Common myeloid progenitor, CD34-positive (primary cell): ENCODE results near the gene CASP9.
"Not testable (repeated sequence)": the region's sequence is repeated elsewhere in the genome, so short reads cannot be mapped to it uniquely, and the experiment has no call there.

Experiments used
- CTCF ChIA-PET: fragments of 350-600 bp; sonication (Branson Sonifier 250); formaldehyde crosslinking; loops from one replicate; lab custom pipeline; 2021; ENCODE audit warnings: antibody characterized with exemption; lab: Charles Lee
- POLR2A ChIA-PET: fragments of 350-600 bp; sonication (Branson Sonifier 250); formaldehyde crosslinking; loops from one replicate; lab custom pipeline; 2021; ENCODE audit warnings: antibody characterized with exemption; lab: Charles Lee
- DNase-seq, 3 donors: peaks; one replicate each; pipeline versions ENCODE4 v3.0.0 to v3.0.0-alpha.2; 2013
- H3K27ac ChIP-seq, 2 experiments: 1 replicate in 1 of 2; 2 replicates in 1 of 2; pipeline ENCODE4 v1.7.0; 2013; ENCODE audit warnings: inconsistent platforms in 2 of 2, low read length in 2 of 2, mild to moderate bottlenecking in 2 of 2, low read depth in 1 of 2, moderate library complexity in 1 of 2; ENCODE audit not compliant: severe bottlenecking in 2 of 2, insufficient read depth in 1 of 2, poor library complexity in 1 of 2
- H3K27me3 ChIP-seq, 5 experiments: replicated peaks in 2 of 5; 1 replicate in 3 of 5; 2 replicates in 2 of 5; pipeline versions ENCODE4 v1.6.1 to v1.7.0; 2013; ENCODE audit warnings: low read length in 4 of 5, mild to moderate bottlenecking in 2 of 5, moderate library complexity in 2 of 5, inconsistent platforms in 1 of 5; ENCODE audit not compliant: insufficient read depth in 5 of 5, control insufficient read depth in 4 of 5
- H3K36me3 ChIP-seq, 4 experiments: 1 replicate in 2 of 4; 2 replicates in 2 of 4; pipeline versions ENCODE4 v1.6.1 to v1.7.0; 2013; ENCODE audit warnings: low read length in 3 of 4, control low read depth in 1 of 4, mild to moderate bottlenecking in 1 of 4; ENCODE audit not compliant: control insufficient read depth in 4 of 4, insufficient read depth in 4 of 4
- H3K4me1 ChIP-seq, 4 experiments: 1 replicate in 3 of 4; 2 replicates in 1 of 4; pipeline versions ENCODE4 v1.6.1 to v1.7.1; 2013; ENCODE audit warnings: low read length in 3 of 4, mild to moderate bottlenecking in 3 of 4, control low read depth in 1 of 4, inconsistent platforms in 1 of 4, moderate library complexity in 1 of 4; ENCODE audit not compliant: control insufficient read depth in 4 of 4, insufficient read depth in 4 of 4; ENCODE audit errors: control extremely low read depth in 1 of 4
- H3K4me3 ChIP-seq, 7 experiments: 1 replicate in 4 of 7; 2 replicates in 3 of 7; pipeline versions ENCODE4 v1.5.1 to v1.7.0; 2013; ENCODE audit warnings: mild to moderate bottlenecking in 7 of 7, low read length in 6 of 7, moderate library complexity in 6 of 7, inconsistent platforms in 2 of 7, low read depth in 2 of 7, control low read depth in 1 of 7; ENCODE audit not compliant: insufficient read depth in 4 of 7, control insufficient read depth in 1 of 7; ENCODE audit errors: extremely low read depth in 1 of 7
- H3K9me3 ChIP-seq, 5 experiments: 1 replicate in 4 of 5; 2 replicates in 1 of 5; pipeline versions ENCODE4 v1.6.1 to v1.7.1; 2013; ENCODE audit warnings: low read length in 4 of 5, mild to moderate bottlenecking in 2 of 5, inconsistent platforms in 1 of 5, low read depth in 1 of 5, moderate library complexity in 1 of 5; ENCODE audit not compliant: control insufficient read depth in 4 of 5, insufficient read depth in 2 of 5; ENCODE audit errors: control extremely low read depth in 1 of 5
- WGBS: methylation state at CpG from one replicate; pipeline ENCODE4 v1.1.5; 2013; ENCODE audit not compliant: insufficient coverage; 5-methylcytosine and 5-hydroxymethylcytosine counted together

The CASP9 gene

GRCh38 chr1:15504436-15504835 lies 19.6 kb downstream of the CASP9 start:
- H3K4me1 ChIP-seq, result peaks cover 0 to 2% (median 0%) of the 10 kb centered on the region in 4 experiments
- H3K36me3 ChIP-seq, result peaks cover 0 to 42% (median 12%) of the 10 kb centered on the region in 4 experiments
- ChIA-PET POLR2A (no interaction called here), CTCF (interaction anchor here (1.0 to 1.2 kb wide), 2 partner anchors 8 to 53 kb away, joined by 3 read pairs; no protein-coding TSS in a partner anchor)
- DNase-seq, result no peak
- no peak overlapping the region for H3K4me3 ChIP-seq
- no peaks in the 10 kb centered on the region for H3K27me3 ChIP-seq
- WGBS, result 98% methylated on average over 4 of the region's 4 CpGs
- no peaks in the 10 kb centered on the region for H3K9me3 ChIP-seq
- no peak overlapping the region for H3K27ac ChIP-seq

GRCh38 chr1:15501208-15502032 lies 22.6 kb downstream of the CASP9 start:
- H3K27ac ChIP-seq, result no peak overlapping the region
- no peaks in the 10 kb centered on the region for H3K27me3 ChIP-seq
- WGBS, result 42% methylated on average over 11 of the region's 17 CpGs
- peak; percentile 50 to 76 (median 72) for DNase-seq
- POLR2A ChIA-PET, result no interaction called here
- H3K9me3 ChIP-seq, result no peaks in the 10 kb centered on the region
- H3K36me3 ChIP-seq, result peaks cover 0 to 36% (median 10%) of the 10 kb centered on the region in 4 experiments
- CTCF ChIA-PET, result interaction anchor here (0.9 to 1.3 kb wide), 4 partner anchors 9 to 179 kb away, joined by 3 to 5 read pairs (median 3); no protein-coding TSS in a partner anchor
- H3K4me3 ChIP-seq, result no peak overlapping the region
- H3K4me1 ChIP-seq, result no peaks in the 10 kb centered on the region

GRCh38 chr1:15500184-15501178 lies 23.5 kb downstream of the CASP9 start:
- Histone ChIP-seq H3K4me1 (no peaks in the 10 kb centered on the region), H3K27me3 (no peaks in the 10 kb centered on the region), H3K27ac (no peak overlapping the region), H3K36me3 (peaks cover 0 to 31% (median 9%) of the 10 kb centered on the region in 4 experiments), H3K9me3 (no peaks in the 10 kb centered on the region), H3K4me3 (no peak overlapping the region)
- CTCF ChIA-PET, result interaction anchor here (0.6 to 1.3 kb wide), 5 partner anchors 15 to 1104 kb away, joined by 3 to 6 read pairs (median 4); no protein-coding TSS in a partner anchor
- WGBS, result 95% methylated on average over 14 of the region's 19 CpGs
- DNase-seq, result no peak
- POLR2A ChIA-PET, result no interaction called here

GRCh38 chr1:15493869-15494390 lies 30.1 kb downstream of the CASP9 start:
- CTCF ChIA-PET, result interaction anchor here (0.6 kb wide), 1 partner anchor 252 kb away, joined by 4 read pairs; no protein-coding TSS in a partner anchor
- no peak overlapping the region for H3K4me3 ChIP-seq
- H3K27ac ChIP-seq, result no peak overlapping the region
- DNase-seq, result no peak
- H3K4me1 ChIP-seq, result no peaks in the 10 kb centered on the region
- POLR2A ChIA-PET, result no interaction called here
- H3K27me3 ChIP-seq, result no peaks in the 10 kb centered on the region
- peaks cover 6 to 26% (median 10%) of the 10 kb centered on the region in 4 experiments for H3K36me3 ChIP-seq
- no peaks in the 10 kb centered on the region for H3K9me3 ChIP-seq
- WGBS, result 98% methylated on average over 5 of the region's 9 CpGs

- ChIA-PET POLR2A (no interaction called here), CTCF (interaction anchor here (1.3 kb wide), 1 partner anchor 9 kb away, joined by 3 read pairs; no protein-coding TSS in a partner anchor)
- 84% methylated on average over 5 of the region's 5 CpGs for WGBS
- Histone ChIP-seq H3K9me3 (no peaks in the 10 kb centered on the region), H3K36me3 (peaks cover 6 to 26% (median 10%) of the 10 kb centered on the region in 4 experiments), H3K4me3 (no peak overlapping the region), H3K4me1 (no peaks in the 10 kb centered on the region), H3K27ac (no peak overlapping the region), H3K27me3 (no peaks in the 10 kb centered on the region)
- DNase-seq, result no peak
Observed at GRCh38 chr1:15492596-15492995, 31.4 kb downstream of the CASP9 start.

GRCh38 chr1:15491010-15491409 lies 33.0 kb downstream of the CASP9 start:
- CTCF ChIA-PET, H3K4me3 ChIP-seq, H3K27ac ChIP-seq, H3K4me1 ChIP-seq, H3K27me3 ChIP-seq, H3K9me3 ChIP-seq: not testable (repeated sequence)
- 100% methylated on average over 2 of the region's 4 CpGs for WGBS
- peak in 2 of 3 donors; percentile 11 to 33 for DNase-seq
- H3K36me3 ChIP-seq, result peaks cover 6 to 26% (median 10%) of the 10 kb centered on the region in 4 experiments
- POLR2A ChIA-PET, result interaction anchor here (0.5 kb wide), 1 partner anchor 82 kb away, joined by 3 read pairs; no protein-coding TSS in a partner anchor
